B cell (primary cell): ENCODE measurements around the gene EYS. TPM values are rescaled to one million over a fixed set of nuclear protein-coding genes. Genes with fewer than 3 reads are reported as not detected.

Experiments used
- ATAC-seq: fragments of 200-7000 bp; cut with Tn5 transposase; one replicate; pipeline ENCODE4 v1.10.0; 2021; ENCODE audit warnings: low read depth, mild to moderate bottlenecking, moderate number of reproducible peaks, moderate library complexity
- CTCF ChIA-PET: fragments of 350-600 bp; sonication (Branson Sonifier 250); formaldehyde crosslinking; loops from one replicate; lab custom pipeline; 2021; ENCODE audit warnings: antibody characterized with exemption, inconsistent platforms; lab: Charles Lee
- POLR2A ChIA-PET: fragments of 350-600 bp; sonication (Branson Sonifier 250); formaldehyde crosslinking; loops from one replicate; lab custom pipeline; 2021; ENCODE audit warnings: antibody characterized with exemption; lab: Charles Lee
- DNase-seq: peaks from one replicate; pipeline ENCODE4 v3.0.0; 2013
- H2AFZ ChIP-seq: 2 replicates; pipeline ENCODE4 v1.6.1; 2012; ENCODE audit warnings: mild to moderate bottlenecking, low read depth, low read length; ENCODE audit not compliant: insufficient read depth, poor library complexity, severe bottlenecking
- H3K27ac ChIP-seq, 2 donors: 1 replicate in 1 of 2; 2 replicates in 1 of 2; pipeline ENCODE4 v1.5.1; 2012 to 2013; ENCODE audit warnings: low read length in 2 of 2, mild to moderate bottlenecking in 2 of 2, moderate library complexity in 1 of 2
- H3K27me3 ChIP-seq, 4 experiments: fragments of 200-600 bp in 1 of 4; sonication (generic) in 1 of 4; replicated peaks in 1 of 4; 1 replicate in 2 of 4; 2 replicates in 2 of 4; pipeline versions ENCODE4 v1.6.1 to v1.7.0; 2013 to 2016; ENCODE audit warnings: low read length in 3 of 4, mild to moderate bottlenecking in 2 of 4, mixed read lengths in 1 of 4, moderate library complexity in 1 of 4; ENCODE audit not compliant: insufficient read depth in 4 of 4, control insufficient read depth in 3 of 4; ENCODE audit errors: control extremely low read depth in 1 of 4
- H3K36me3 ChIP-seq, 2 experiments: replicated peaks in 1 of 2; 1 replicate in 1 of 2; 2 replicates in 1 of 2; pipeline versions ENCODE4 v1.6.1 to v1.7.1; 2013; ENCODE audit warnings: low read length in 1 of 2; ENCODE audit not compliant: insufficient read depth in 2 of 2, control insufficient read depth in 1 of 2; ENCODE audit errors: control extremely low read depth in 1 of 2, extremely low read depth in 1 of 2
- H3K4me1 ChIP-seq, 2 donors: fragments of 200-600 bp in 1 of 2; sonication (generic) in 1 of 2; 1 replicate in 1 of 2; 2 replicates in 1 of 2; pipeline versions ENCODE4 v1.5.1 to v1.6.1; 2013 to 2017; ENCODE audit warnings: low read length in 2 of 2; ENCODE audit not compliant: control insufficient read depth in 2 of 2, insufficient read depth in 2 of 2
- H3K4me2 ChIP-seq: replicated peaks from 2 replicates; pipeline ENCODE3; 2012; ENCODE audit warnings: mild to moderate bottlenecking, low read depth, low read length; ENCODE audit not compliant: poor library complexity, severe bottlenecking
- H3K4me3 ChIP-seq, 5 experiments: fragments of 200-600 bp in 1 of 5; sonication (generic) in 1 of 5; 1 replicate in 3 of 5; 2 replicates in 2 of 5; pipeline versions ENCODE4 v1.5.1 to v1.7.0; 2011 to 2016; ENCODE audit warnings: low read length in 4 of 5, mild to moderate bottlenecking in 4 of 5, low read depth in 2 of 5, control low read depth in 1 of 5, moderate library complexity in 1 of 5; ENCODE audit not compliant: insufficient read depth in 1 of 5; ENCODE audit errors: control extremely low read depth in 1 of 5, extremely low read depth in 1 of 5
- H3K79me2 ChIP-seq: fragments of 200-600 bp; sonication (generic); one replicate; pipeline ENCODE4 v1.6.0; 2016; ENCODE audit warnings: low read length; ENCODE audit not compliant: control insufficient read depth, insufficient read depth
- H3K9ac ChIP-seq: fragments of 200-600 bp; sonication (generic); 2 replicates; pipeline ENCODE4 v1.6.1; 2017; ENCODE audit warnings: mild to moderate bottlenecking, low read length, moderate library complexity
- H3K9me3 ChIP-seq, 3 donors: one replicate each; pipeline versions ENCODE4 v1.6.1 to v1.7.1; 2013; ENCODE audit warnings: low read length in 2 of 3; ENCODE audit not compliant: control insufficient read depth in 2 of 3, insufficient read depth in 1 of 3; ENCODE audit errors: control extremely low read depth in 1 of 3
- H4K20me1 ChIP-seq: 2 replicates; pipeline ENCODE4 v1.6.0; 2012; ENCODE audit warnings: mild to moderate bottlenecking, low read length; ENCODE audit not compliant: insufficient read depth, control insufficient read depth, poor library complexity, severe bottlenecking
- H3K27ac Mint-ChIP-seq: one replicate; pipeline ENCODE4 v1.8.0; 2021; ENCODE audit warnings: mixed read lengths
- H3K27me3 Mint-ChIP-seq: one replicate; pipeline ENCODE4 v1.8.0; 2021; ENCODE audit warnings: mixed read lengths
- H3K4me1 Mint-ChIP-seq: one replicate; pipeline ENCODE4 v1.8.0; 2021; ENCODE audit warnings: mixed read lengths
- H3K4me3 Mint-ChIP-seq: one replicate; pipeline ENCODE4 v1.8.0; 2021; ENCODE audit warnings: mixed read lengths
- H3K9me3 Mint-ChIP-seq: one replicate; pipeline ENCODE4 v1.8.0; 2022; ENCODE audit warnings: mixed read lengths; ENCODE audit not compliant: insufficient read depth
- CTCF ChIP-seq: fragments of 200-600 bp; IDR thresholded peaks from one replicate; pipeline ENCODE4 v1.8.0; 2022; ENCODE audit warnings: antibody characterized with exemption, mild to moderate bottlenecking
- EZH2 ChIP-seq: IDR thresholded peaks from 2 replicates; pipeline ENCODE4 v1.6.1; 2012; ENCODE audit warnings: borderline replicate concordance, low read depth, mild to moderate bottlenecking, moderate library complexity, low read length; ENCODE audit not compliant: insufficient read depth, poor library complexity, severe bottlenecking
- WGBS: methylation state at CpG from one replicate; pipeline ENCODE4 v1.1.5; 2013; ENCODE audit warnings: missing lambda C conversion rate; ENCODE audit not compliant: insufficient coverage; 5-methylcytosine and 5-hydroxymethylcytosine counted together
- intact Hi-C: fragments of 100-400 bp; cut with micrococcal nuclease; formaldehyde crosslinking; loops from one replicate; pipeline ENCODE4 v1.10.0; 2022
- polyA plus RNA-seq: library from polyadenylated mRNA; depleted of rRNA; stranded (reverse); fragments of >200 nt; gene quantifications from 2 replicates; pipeline ENCODE4 v1.2.3, GENCODE V29; 2012
- total RNA-seq, 2 donors: library from RNA; stranded (reverse); fragments of 120-200 nt in 1 of 2; gene quantifications; 1 replicate in 1 of 2; 2 replicates in 1 of 2; pipeline versions ENCODE4 v1.2.3 to v1.2.4, GENCODE V29; 2013 to 2022

EYS gene
- total and polyA plus RNA-seq, 2 donors (not counting 1 experiment from before 2014, with no cell fraction given), result not detected

- H3K4me1 Mint-ChIP-seq, result no peaks in the 10 kb centered on the region
- ChIA-PET CTCF (no interaction called here), POLR2A (no interaction called here)
- no peaks in the 10 kb centered on the region for H3K36me3 ChIP-seq
- H3K4me3 Mint-ChIP-seq, result no peak overlapping the region
- no peak for TF ChIP-seq EZH2
- no peak for TF ChIP-seq CTCF
- DNase-seq (no peak), ATAC-seq (no peak)
- H3K9me3 ChIP-seq, result no peaks in the 10 kb centered on the region
- WGBS, result no CpG with 5 or more reads among the region's 1 CpG
- H2AFZ ChIP-seq, result no peak overlapping the region
- no peak overlapping the region for H3K4me2 ChIP-seq
- H3K27ac ChIP-seq, result no peak overlapping the region
- intact Hi-C loops, result no loop called here
- no peaks in the 10 kb centered on the region for H3K4me1 ChIP-seq
- no peaks in the 10 kb centered on the region for H3K27me3 ChIP-seq
- H3K4me3 ChIP-seq, result no peak overlapping the region
- no peak overlapping the region for H3K27ac Mint-ChIP-seq
- H3K9me3 Mint-ChIP-seq, result peaks cover 3% of the 10 kb centered on the region
- H3K79me2 ChIP-seq, result no peaks in the 10 kb centered on the region
- no peaks in the 10 kb centered on the region for H3K27me3 Mint-ChIP-seq
- no peak overlapping the region for H3K9ac ChIP-seq
- H4K20me1 ChIP-seq, result no peaks in the 10 kb centered on the region
Measured at GRCh38 chr6:64850121-64850520, 856.9 kb downstream of the EYS start.

DNA sequence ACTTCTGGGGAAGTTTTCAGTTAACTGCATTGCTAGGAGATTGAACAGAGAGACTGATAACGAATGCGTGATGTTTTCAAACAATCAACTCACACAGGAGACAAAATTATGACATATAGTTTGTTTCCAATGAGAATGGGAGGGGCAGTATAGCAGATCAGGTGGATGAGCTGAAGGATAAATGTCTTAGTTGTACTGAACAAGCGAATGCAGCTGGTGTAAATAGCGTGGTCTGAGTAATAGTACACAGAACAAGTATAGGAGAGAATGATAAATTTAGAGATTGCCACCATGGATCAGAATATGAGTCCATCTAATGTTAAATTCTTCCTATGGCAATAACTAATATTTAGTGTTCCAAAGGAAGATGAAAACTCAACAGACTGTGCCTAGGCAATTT is 858.6 kb downstream of the EYS start:
- CTCF ChIA-PET, result no interaction called here

More for the DNA sequence above, 858.6 kb downstream of the EYS start:
- Histone ChIP-seq H3K27me3 (no peaks in the 10 kb centered on the region), H3K36me3 (no peaks in the 10 kb centered on the region), H3K4me2 (no peak overlapping the region), H3K27ac (no peak overlapping the region), H3K4me3 (no peak overlapping the region), H3K79me2 (no peaks in the 10 kb centered on the region), H2AFZ (no peak overlapping the region), H3K9me3 (no peaks in the 10 kb centered on the region), H4K20me1 (no peaks in the 10 kb centered on the region), H3K4me1 (no peaks in the 10 kb centered on the region), H3K9ac (no peak overlapping the region)
- Mint-ChIP-seq H3K9me3 (peaks cover 3% of the 10 kb centered on the region), H3K27ac (no peak overlapping the region), H3K27me3 (no peaks in the 10 kb centered on the region), H3K4me3 (no peak overlapping the region), H3K4me1 (no peaks in the 10 kb centered on the region)
- intact Hi-C loops, result no loop called here
- 100% methylated on average over 1 of the region's 4 CpGs for WGBS
- POLR2A ChIA-PET, result no interaction called here
- TF ChIP-seq EZH2, result no peak
- no peak for TF ChIP-seq CTCF
- no peak for DNase-seq
- ATAC-seq, result no peak
